ES-I3 (cell line): ENCODE results near the gene SS18L1.

ENCODE experiments used
- H3K36me3 ChIP-seq: 2 replicates; pipeline ENCODE4 v1.6.1; 2013; ENCODE audit warnings: mild to moderate bottlenecking, low read length, control low read depth, moderate library complexity; ENCODE audit not compliant: insufficient read depth
- H3K4me1 ChIP-seq: 2 replicates; pipeline ENCODE4 v1.6.1; 2013; ENCODE audit warnings: mild to moderate bottlenecking, control low read depth, low read length; ENCODE audit not compliant: insufficient read depth
- H3K9ac ChIP-seq: 2 replicates; pipeline ENCODE4 v1.6.1; 2013; ENCODE audit warnings: low read depth, mild to moderate bottlenecking, low read length, moderate library complexity
- H3K9me3 ChIP-seq: 2 replicates; pipeline ENCODE4 v1.6.1; 2013; ENCODE audit warnings: mild to moderate bottlenecking, low read length, moderate library complexity; ENCODE audit not compliant: control insufficient read depth, insufficient read depth

The SS18L1 gene

GRCh38 chr20:62116558-62117361 lies 26.8 kb upstream of the SS18L1 start:
- H3K36me3 ChIP-seq: no peaks in the 10 kb centered on the region
- H3K9ac ChIP-seq: no peak overlapping the region
- peaks cover 9% of the 10 kb centered on the region for H3K4me1 ChIP-seq

GRCh38 chr20:62117362-62117646 lies 26.3 kb upstream of the SS18L1 start:
- no peak overlapping the region for H3K9ac ChIP-seq
- no peaks in the 10 kb centered on the region for H3K36me3 ChIP-seq
- no peaks in the 10 kb centered on the region for H3K9me3 ChIP-seq
- peaks cover 9% of the 10 kb centered on the region for H3K4me1 ChIP-seq

More at GRCh38 chr20:62116558-62117361, 26.8 kb upstream of the SS18L1 start:
- no peaks in the 10 kb centered on the region for H3K9me3 ChIP-seq

- Histone ChIP-seq H3K9me3 (no peaks in the 10 kb centered on the region), H3K4me1 (peaks cover 9% of the 10 kb centered on the region), H3K36me3 (no peaks in the 10 kb centered on the region), H3K9ac (no peak overlapping the region)
These were observed 25.9 kb upstream of the SS18L1 start for GRCh38 chr20:62117658-62118057.

GRCh38 chr20:62118113-62119043 lies 25.2 kb upstream of the SS18L1 start:
- Histone ChIP-seq H3K36me3 (no peaks in the 10 kb centered on the region), H3K9me3 (no peaks in the 10 kb centered on the region), H3K9ac (no peak overlapping the region), H3K4me1 (peaks cover 9% of the 10 kb centered on the region)

- Histone ChIP-seq H3K9me3 (no peaks in the 10 kb centered on the region), H3K9ac (no peak overlapping the region), H3K36me3 (no peaks in the 10 kb centered on the region), H3K4me1 (peaks cover 9% of the 10 kb centered on the region)
These were observed 24.5 kb upstream of the SS18L1 start for GRCh38 chr20:62119115-62119514.

GRCh38 chr20:62119591-62120364 lies 23.8 kb upstream of the SS18L1 start:
- Histone ChIP-seq H3K4me1 (peaks cover 9% of the 10 kb centered on the region), H3K9ac (no peak overlapping the region)

GRCh38 chr20:62120365-62120762 lies 23.2 kb upstream of the SS18L1 start:
- H3K9me3 ChIP-seq: no peaks in the 10 kb centered on the region
- peaks cover 6% of the 10 kb centered on the region; the same call in 1 of the 2 replicates for H3K36me3 ChIP-seq
- peaks cover 9% of the 10 kb centered on the region for H3K4me1 ChIP-seq
- H3K9ac ChIP-seq: no peak overlapping the region

More at GRCh38 chr20:62119591-62120364, 23.8 kb upstream of the SS18L1 start:
- Histone ChIP-seq H3K9me3 (no peaks in the 10 kb centered on the region), H3K36me3 (peaks cover 6% of the 10 kb centered on the region; the same call in 1 of the 2 replicates)

- peak overlapping the region; percentile 74 for H3K9ac ChIP-seq
- H3K4me1 ChIP-seq: peaks cover 9% of the 10 kb centered on the region
- no peaks in the 10 kb centered on the region for H3K9me3 ChIP-seq
- peaks cover 8% of the 10 kb centered on the region for H3K36me3 ChIP-seq
These were observed 22.4 kb upstream of the SS18L1 start for GRCh38 chr20:62120990-62121775.

GRCh38 chr20:62121776-62122653 lies 21.6 kb upstream of the SS18L1 start, which contains the start of gene LSM14B:
TSS of gene LSM14B (plus strand) at chr20:62122475. CDS start at chr20:62122667, 192 bp downstream.
- Histone ChIP-seq H3K36me3 (peaks cover 15% of the 10 kb centered on the region), H3K4me1 (peaks cover 9% of the 10 kb centered on the region)

GRCh38 chr20:62122654-62123449 lies 20.7 kb upstream of the SS18L1 start:
- Histone ChIP-seq H3K36me3 (peaks cover 21% of the 10 kb centered on the region), H3K4me1 (peaks cover 4% of the 10 kb centered on the region; the same call in 1 of the 2 replicates), H3K9me3 (no peaks in the 10 kb centered on the region), H3K9ac (peak overlapping the region; percentile 72)

More at GRCh38 chr20:62121776-62122653, 21.6 kb upstream of the SS18L1 start, which contains the start of gene LSM14B:
- no peaks in the 10 kb centered on the region for H3K9me3 ChIP-seq
- H3K9ac ChIP-seq: peak within 1 kb of the TSS; percentile 74

GRCh38 chr20:62123450-62124118 lies 20.0 kb upstream of the SS18L1 start:
- H3K9me3 ChIP-seq: no peaks in the 10 kb centered on the region
- peak overlapping the region; percentile 72 for H3K9ac ChIP-seq
- H3K4me1 ChIP-seq: peaks cover 4% of the 10 kb centered on the region; the same call in 1 of the 2 replicates
- H3K36me3 ChIP-seq: peaks cover 28% of the 10 kb centered on the region

- no peak overlapping the region for H3K9ac ChIP-seq
- no peaks in the 10 kb centered on the region; the same call in 1 of the 2 replicates for H3K4me1 ChIP-seq
- H3K9me3 ChIP-seq: no peaks in the 10 kb centered on the region
- peaks cover 43% of the 10 kb centered on the region for H3K36me3 ChIP-seq
These were observed 17.4 kb upstream of the SS18L1 start for GRCh38 chr20:62126141-62126540.
